GM13976 (cell line): ENCODE data around the gene GLRX5.
"Not testable (repeated sequence)": the region's sequence is repeated elsewhere in the genome, so short reads cannot be mapped to it uniquely, and the experiment has no call there.

Source experiments
- DNase-seq: peaks from one replicate; pipeline ENCODE4 v3.0.0; 2012; ENCODE audit warnings: low spot score
- in situ Hi-C: fragments of 300-500 bp; cut with MboI; formaldehyde crosslinking; loops from one replicate; pipeline ENCODE4 v1.12.0; 2022; ENCODE audit warnings: low sequenced_read_pairs, mixed read lengths, inconsistent platforms; ENCODE audit not compliant: unreplicated experiment
- TF ChIP-seq, protein P1 (sequence below): IDR thresholded peaks from 2 replicates; pipeline ENCODE4 v1.5.1; 2012; ENCODE audit warnings: borderline replicate concordance, mild to moderate bottlenecking; ENCODE audit not compliant: insufficient read depth; ENCODE audit errors: extremely low read depth, missing control alignments, control extremely low read depth

Gene GLRX5

DNA sequence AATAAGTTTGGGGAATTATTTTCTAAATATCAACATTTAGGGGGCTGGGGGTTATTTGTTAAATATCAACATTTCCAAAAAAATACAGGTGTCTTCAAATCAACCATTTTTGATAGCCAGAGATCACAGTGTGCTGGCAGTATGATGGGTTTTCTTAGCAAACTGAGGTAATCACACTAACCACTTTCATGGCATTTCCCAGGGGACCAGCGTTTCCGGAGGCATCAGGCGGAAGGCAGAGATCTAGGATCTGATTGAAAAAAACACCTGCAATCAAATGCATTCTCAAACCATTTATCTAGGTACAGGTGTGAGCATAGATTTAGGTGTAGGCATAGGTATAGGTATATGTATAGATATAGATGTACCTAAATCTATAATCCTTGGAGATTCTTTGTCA is 34.6 kb downstream of the GLRX5 start:
- in situ Hi-C loops, result loop anchor here (10.0 kb wide), 3 partner anchors 105 to 425 kb away; no protein-coding TSS in a partner anchor
- TF ChIP-seq, protein P1, sequence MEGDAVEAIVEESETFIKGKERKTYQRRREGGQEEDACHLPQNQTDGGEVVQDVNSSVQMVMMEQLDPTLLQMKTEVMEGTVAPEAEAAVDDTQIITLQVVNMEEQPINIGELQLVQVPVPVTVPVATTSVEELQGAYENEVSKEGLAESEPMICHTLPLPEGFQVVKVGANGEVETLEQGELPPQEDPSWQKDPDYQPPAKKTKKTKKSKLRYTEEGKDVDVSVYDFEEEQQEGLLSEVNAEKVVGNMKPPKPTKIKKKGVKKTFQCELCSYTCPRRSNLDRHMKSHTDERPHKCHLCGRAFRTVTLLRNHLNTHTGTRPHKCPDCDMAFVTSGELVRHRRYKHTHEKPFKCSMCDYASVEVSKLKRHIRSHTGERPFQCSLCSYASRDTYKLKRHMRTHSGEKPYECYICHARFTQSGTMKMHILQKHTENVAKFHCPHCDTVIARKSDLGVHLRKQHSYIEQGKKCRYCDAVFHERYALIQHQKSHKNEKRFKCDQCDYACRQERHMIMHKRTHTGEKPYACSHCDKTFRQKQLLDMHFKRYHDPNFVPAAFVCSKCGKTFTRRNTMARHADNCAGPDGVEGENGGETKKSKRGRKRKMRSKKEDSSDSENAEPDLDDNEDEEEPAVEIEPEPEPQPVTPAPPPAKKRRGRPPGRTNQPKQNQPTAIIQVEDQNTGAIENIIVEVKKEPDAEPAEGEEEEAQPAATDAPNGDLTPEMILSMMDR, result no peak
- no peak for DNase-seq

DNA sequence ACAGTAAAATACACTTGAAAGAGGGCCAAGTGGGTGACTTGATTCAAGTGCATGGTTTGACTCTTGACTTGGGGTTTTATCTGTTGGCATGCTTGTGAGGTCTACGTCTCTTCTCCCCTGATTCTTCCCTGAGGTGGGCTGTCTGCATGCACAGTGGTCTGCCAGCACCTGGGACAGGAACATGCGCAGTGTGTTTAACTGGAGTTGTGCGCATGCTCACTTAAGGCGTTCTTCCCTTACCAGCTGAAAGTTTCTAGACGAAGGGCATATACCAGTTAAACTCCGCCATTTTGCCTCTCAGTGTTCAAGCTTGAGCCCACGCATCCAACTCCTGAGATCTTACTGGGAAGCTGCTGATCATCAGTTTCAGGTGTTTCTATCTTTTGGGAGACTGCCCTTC is 38.5 kb downstream of the GLRX5 start:
- in situ Hi-C loops, result no loop called here
- TF ChIP-seq, protein P1, result no peak
- DNase-seq, result no peak

- TF ChIP-seq, protein P1, result no peak
- no peak for DNase-seq
- in situ Hi-C loops, result no loop called here
Observed at GRCh38 chr14:95575840-95576473, 41.1 kb downstream of the GLRX5 start.

GRCh38 chr14:95577067-95577800 is 42.4 kb downstream of the GLRX5 start:
- DNase-seq, result peak; percentile 76
- in situ Hi-C loops, result no loop called here
- TF ChIP-seq, protein P1, result no peak

- TF ChIP-seq, protein P1, result no peak
- in situ Hi-C loops, result no loop called here
- no peak for DNase-seq
Observed at GRCh38 chr14:95577870-95578269, 43.0 kb downstream of the GLRX5 start.

GRCh38 chr14:95583836-95584617 is 49.2 kb downstream of the GLRX5 start:
- in situ Hi-C loops, DNase-seq: not testable (repeated sequence)
